Body of pancreas (tissue), 4 donors: ENCODE measurements around the gene DBP.
"Not testable (repeated sequence)": the region's sequence is repeated elsewhere in the genome, so short reads cannot be mapped to it uniquely, and the experiment has no call there.

Experiments
- POLR2A ChIP-seq, 3 donors: fragments of 450-650 bp; IDR thresholded peaks; one replicate each; pipeline ENCODE4 v1.6.1; 2016; ENCODE audit warnings: antibody characterized with exemption in 3 of 3, mild to moderate bottlenecking in 2 of 3
- TF ChIP-seq, protein P1 (sequence below), 7 experiments: fragments of 450-650 bp in 4 of 7; fragments of 200-600 bp in 3 of 7; sonication (generic) in 3 of 7; IDR thresholded peaks; one replicate each; pipeline ENCODE4 v1.5.1; 2016 to 2019; ENCODE audit warnings: antibody characterized with exemption in 7 of 7

- TF ChIP-seq, protein P1, sequence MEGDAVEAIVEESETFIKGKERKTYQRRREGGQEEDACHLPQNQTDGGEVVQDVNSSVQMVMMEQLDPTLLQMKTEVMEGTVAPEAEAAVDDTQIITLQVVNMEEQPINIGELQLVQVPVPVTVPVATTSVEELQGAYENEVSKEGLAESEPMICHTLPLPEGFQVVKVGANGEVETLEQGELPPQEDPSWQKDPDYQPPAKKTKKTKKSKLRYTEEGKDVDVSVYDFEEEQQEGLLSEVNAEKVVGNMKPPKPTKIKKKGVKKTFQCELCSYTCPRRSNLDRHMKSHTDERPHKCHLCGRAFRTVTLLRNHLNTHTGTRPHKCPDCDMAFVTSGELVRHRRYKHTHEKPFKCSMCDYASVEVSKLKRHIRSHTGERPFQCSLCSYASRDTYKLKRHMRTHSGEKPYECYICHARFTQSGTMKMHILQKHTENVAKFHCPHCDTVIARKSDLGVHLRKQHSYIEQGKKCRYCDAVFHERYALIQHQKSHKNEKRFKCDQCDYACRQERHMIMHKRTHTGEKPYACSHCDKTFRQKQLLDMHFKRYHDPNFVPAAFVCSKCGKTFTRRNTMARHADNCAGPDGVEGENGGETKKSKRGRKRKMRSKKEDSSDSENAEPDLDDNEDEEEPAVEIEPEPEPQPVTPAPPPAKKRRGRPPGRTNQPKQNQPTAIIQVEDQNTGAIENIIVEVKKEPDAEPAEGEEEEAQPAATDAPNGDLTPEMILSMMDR (IDR thresholded peaks at IDR 0.05), result not testable (repeated sequence)
- TF ChIP-seq POLR2A (IDR thresholded peaks at IDR 0.05), result not testable (repeated sequence)
Measured at GRCh38 chr19:48632286-48632685, 4.9 kb downstream of the DBP start.
